ENCODE results near the gene PSKH1. TPM values are rescaled to one million over a fixed set of nuclear protein-coding genes. Genes with fewer than 3 reads are reported as not detected.
A peak's percentile ranks its signal among the peaks of the same experiment; 100 is the strongest.
"Not testable (repeated sequence)": the region's sequence is repeated elsewhere in the genome, so short reads cannot be mapped to it uniquely, and the experiment has no call there.

PSKH1 gene
- total RNA-seq, 2 experiments from 2014 or later: 21.0 to 21.6 TPM

DNA sequence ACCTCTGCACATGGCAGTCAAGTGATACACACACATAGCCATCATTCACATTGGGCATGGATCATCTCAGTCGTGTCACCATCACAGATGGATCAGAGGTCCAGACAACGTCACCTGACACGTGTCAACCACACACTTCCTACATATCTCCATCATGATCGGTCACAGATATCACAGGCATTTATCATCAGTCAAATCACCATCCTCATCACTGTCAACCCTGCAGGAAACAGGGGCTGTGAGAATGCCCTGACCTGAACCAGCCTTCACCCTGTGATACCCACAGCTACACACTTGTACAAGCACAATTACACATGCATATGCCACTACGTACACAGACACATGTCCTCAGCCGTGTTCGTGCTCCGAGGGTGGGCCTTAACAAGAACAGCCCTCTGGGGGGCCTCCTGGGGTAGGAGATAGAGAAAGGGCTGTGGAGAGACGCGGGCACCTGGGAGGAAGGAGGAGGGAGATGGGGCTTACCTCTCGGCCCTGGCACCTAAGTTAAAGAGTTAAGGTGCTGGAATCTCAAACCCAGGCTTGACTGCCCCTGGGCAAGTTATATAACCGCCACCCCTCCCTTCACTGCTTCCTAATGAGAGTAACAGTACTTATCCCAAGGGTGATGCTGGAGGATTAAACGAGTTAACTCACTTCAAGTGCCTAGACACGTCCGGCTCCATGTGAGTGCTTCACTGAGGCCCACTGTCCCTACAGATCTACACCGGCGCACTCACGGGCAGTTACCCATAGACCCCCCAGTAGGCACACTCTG is 74.3 kb downstream of the PSKH1 start:
- DNase-seq (peak; percentile 64), ATAC-seq (peak; percentile 10)
- Mint-ChIP-seq H3K27ac (peak overlapping the region; percentile 95), H3K4me1 (peaks cover 18% of the 10 kb centered on the region), H3K4me3 (peak overlapping the region; percentile 84), H3K27me3 (no peaks in the 10 kb centered on the region), H3K9me3 (ENCODE audit: low read depth) (no peaks in the 10 kb centered on the region), H3K36me3 (peaks cover 9% of the 10 kb centered on the region)
- CTCF ChIA-PET: interaction anchor here (0.8 to 1.6 kb wide), 5 partner anchors 39 to 151 kb away, joined by 3 to 6 read pairs (median 3); no protein-coding TSS in a partner anchor

GRCh38 chr16:67967958-67968399 is 74.9 kb downstream of the PSKH1 start:
- Mint-ChIP-seq H3K27ac (peak overlapping the region; percentile 95), H3K27me3 (no peaks in the 10 kb centered on the region), H3K36me3 (peaks cover 7% of the 10 kb centered on the region), H3K4me3 (peak overlapping the region; percentile 84), H3K4me1 (peaks cover 18% of the 10 kb centered on the region), H3K9me3 (ENCODE audit: low read depth) (no peaks in the 10 kb centered on the region)
- ATAC-seq (peak; percentile 29), DNase-seq (peak; percentile 57)
- CTCF ChIA-PET: interaction anchor here (0.8 kb wide), 1 partner anchor 73 kb away, joined by 4 read pairs; no protein-coding TSS in a partner anchor

DNA sequence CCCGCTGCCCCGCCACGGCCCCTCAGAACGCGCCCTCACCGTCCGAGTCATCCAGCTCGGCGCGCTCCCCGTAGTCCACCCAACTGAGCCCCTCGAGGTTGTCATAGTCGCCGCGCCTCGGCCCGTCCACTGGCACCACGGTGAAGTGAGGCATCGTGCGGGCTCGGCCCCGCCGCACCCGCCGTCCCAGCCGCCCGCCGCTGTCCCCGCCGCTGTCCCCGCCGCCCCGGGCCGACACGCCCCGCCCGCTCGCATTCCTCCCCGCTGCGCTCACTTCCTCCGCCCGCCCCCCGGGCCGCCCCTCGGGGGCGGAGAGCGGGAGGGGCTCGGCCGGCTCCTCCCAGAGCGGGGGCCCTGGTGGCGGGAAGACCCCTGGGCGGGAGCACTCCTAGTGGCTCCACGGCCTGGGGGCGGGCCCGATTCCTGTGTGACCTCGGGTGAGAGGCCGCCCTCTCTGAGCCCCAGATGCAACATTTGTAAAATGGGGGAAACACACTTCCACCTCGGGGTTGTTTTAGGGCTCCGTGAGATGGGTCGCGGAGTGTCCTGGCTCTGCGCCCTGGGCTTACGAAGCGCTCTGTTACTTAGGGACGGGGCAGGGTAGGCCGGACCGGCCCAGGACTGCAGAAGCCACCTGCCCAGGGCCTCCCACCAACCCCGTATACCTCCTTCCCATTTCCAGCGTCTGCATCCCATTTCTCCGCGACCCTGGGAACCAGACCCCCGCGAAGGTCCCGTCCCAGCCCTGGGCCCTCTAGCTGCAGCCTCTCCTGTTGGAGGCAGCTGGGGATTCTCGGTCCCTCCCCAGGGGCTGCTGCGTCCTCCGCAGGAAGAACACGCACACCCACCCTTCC is 75.6 kb downstream of the PSKH1 start, which contains the start of gene SLC12A4:
SLC12A4 (minus strand) TSS at position 238 of the 854 bp plus-strand sequence; CDS start at position 154, 84 bp downstream.
- H3K4me3 Mint-ChIP-seq: peak within 1 kb of the TSS; percentile 84
- peaks cover 7% of the 10 kb centered on the region for H3K36me3 Mint-ChIP-seq
- CTCF ChIA-PET: interaction anchor here (0.8 to 2.0 kb wide), 4 partner anchors 26 to 94 kb away, joined by 4 to 7 read pairs (median 4); partner anchors contain the start of gene PSMB10
- H3K4me1 Mint-ChIP-seq: peaks cover 18% of the 10 kb centered on the region
- ATAC-seq (peak; percentile 91), DNase-seq (peak; percentile 95)
- H3K9me3 Mint-ChIP-seq (ENCODE audit: low read depth): no peaks in the 10 kb centered on the region
- H3K27ac Mint-ChIP-seq: peak within 1 kb of the TSS; percentile 95
- no peaks in the 10 kb centered on the region for H3K27me3 Mint-ChIP-seq

DNA sequence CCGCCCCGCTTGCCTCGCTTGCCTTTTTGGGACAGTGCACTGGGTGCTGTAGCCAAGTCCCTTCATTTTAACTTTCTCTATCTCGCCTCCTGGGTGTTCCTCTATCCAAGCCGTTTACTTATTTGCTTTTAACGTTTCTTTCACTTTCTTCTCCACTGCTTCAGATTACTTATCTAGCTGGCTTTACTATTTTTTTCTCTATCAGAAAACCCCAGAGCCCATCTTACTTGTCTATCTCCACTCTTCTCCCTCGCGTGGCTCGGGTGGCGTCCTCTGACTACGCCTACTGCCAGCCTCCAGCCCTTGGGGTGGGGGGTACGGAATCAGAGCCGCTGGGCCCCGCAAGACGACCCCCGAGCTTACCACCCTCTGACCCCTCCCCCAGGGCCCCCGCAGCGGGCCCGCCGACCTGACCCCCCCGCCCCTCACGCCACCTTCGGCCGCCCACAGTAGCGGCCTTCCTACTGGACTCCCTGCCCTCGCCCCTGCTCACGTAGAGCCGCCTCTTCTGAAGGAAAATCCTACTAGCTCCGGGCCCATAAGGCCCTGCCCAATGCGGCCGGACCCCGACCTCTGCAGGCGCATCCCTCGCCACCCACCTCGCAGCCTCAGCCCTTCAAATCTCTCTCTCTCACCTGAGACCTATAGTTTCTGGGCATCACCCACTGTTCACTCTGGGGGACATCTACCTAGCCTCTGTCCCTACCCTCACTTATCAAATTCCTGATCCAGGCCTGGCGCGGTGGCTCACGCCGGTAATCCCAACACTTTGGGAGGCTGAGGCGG is 76.4 kb downstream of the PSKH1 start:
- Mint-ChIP-seq H3K4me3 (peak overlapping the region; percentile 84), H3K36me3 (peaks cover 5% of the 10 kb centered on the region), H3K27me3 (peaks cover 2% of the 10 kb centered on the region), H3K27ac (peak overlapping the region; percentile 91), H3K9me3 (ENCODE audit: low read depth) (no peaks in the 10 kb centered on the region), H3K4me1 (peaks cover 18% of the 10 kb centered on the region)
- DNase-seq (no peak), ATAC-seq (no peak)
- CTCF ChIA-PET: interaction anchor here (1.0 to 2.0 kb wide), 4 partner anchors 25 to 112 kb away, joined by 3 to 7 read pairs (median 4); partner anchors contain the start of gene PSMB10

GRCh38 chr16:67971111-67971510 is 78.1 kb downstream of the PSKH1 start:
- H3K27me3 Mint-ChIP-seq: peaks cover 4% of the 10 kb centered on the region
- no peak overlapping the region for H3K27ac Mint-ChIP-seq
- H3K9me3 Mint-ChIP-seq (ENCODE audit: low read depth): no peaks in the 10 kb centered on the region
- CTCF ChIA-PET: interaction anchor here (0.9 to 2.3 kb wide), 3 partner anchors 27 to 114 kb away, joined by 3 to 7 read pairs (median 3); no protein-coding TSS in a partner anchor
- no peak for ATAC-seq
- no peak overlapping the region for H3K4me3 Mint-ChIP-seq
- no peaks in the 10 kb centered on the region for H3K36me3 Mint-ChIP-seq
- no peak for DNase-seq
- peaks cover 28% of the 10 kb centered on the region for H3K4me1 Mint-ChIP-seq

DNA sequence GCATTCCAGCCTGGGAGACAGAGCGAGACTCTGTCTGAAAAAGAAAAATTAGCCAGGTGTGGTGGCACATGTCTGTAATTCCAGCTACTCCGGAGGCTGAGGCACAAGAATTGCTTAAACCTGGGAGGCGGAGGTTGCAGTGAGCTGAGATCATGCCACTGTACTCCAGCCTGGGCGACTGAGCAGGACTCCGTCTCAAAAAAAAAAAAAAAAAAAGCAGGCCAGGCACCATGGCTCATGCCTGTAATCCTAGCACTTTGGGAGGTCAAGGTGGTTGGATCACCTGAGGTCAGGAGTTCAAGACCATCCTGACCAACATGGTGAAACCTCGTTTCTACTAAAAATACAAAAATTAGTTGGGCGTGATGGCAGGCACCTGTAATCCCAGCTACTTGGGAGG is 79.2 kb downstream of the PSKH1 start:
- H3K27me3 Mint-ChIP-seq; H3K4me3 Mint-ChIP-seq; DNase-seq; H3K9me3 Mint-ChIP-seq (ENCODE audit: low read depth); ATAC-seq; H3K27ac Mint-ChIP-seq; H3K36me3 Mint-ChIP-seq: not testable (repeated sequence)
- CTCF ChIA-PET: interaction anchor here (2.3 kb wide), 1 partner anchor 68 kb away, joined by 7 read pairs; no protein-coding TSS in a partner anchor
- peaks cover 18% of the 10 kb centered on the region for H3K4me1 Mint-ChIP-seq

DNA sequence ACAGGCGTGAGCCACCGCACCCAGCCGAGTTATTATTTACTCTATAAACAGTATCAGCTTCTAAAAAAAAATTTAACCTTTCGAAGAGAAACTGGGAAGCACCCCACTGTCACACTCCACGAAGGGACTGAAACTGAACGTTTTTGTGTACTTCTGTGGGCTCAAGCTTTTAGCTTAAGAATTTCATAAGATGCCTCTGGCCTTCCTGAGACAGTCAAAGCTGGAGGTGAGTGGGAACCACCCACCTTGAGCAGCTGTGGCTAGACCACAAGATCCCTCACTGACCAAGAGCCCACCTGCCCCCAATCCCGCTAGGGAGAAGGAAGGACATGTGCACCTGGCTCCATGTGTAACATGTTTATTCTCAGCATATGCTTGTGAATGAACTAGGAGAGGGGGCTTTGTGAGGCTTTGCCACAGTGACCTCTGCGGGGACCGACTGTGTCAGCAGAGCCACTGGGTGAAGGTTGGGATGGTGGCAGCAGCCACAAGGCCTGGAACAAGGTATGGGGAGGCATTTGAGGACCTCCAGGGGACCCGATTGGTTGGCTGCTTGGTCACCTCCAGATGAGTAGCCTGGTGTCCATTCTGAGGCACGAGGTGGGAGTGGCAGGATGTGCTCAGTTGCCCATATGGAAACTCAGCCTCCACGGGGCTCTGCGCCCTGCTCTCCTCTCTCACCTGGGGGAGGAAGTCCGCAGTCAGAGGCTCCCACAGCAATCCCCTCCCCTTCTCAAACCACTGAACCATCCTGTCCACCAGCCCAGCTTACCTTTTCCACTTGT is 82.5 kb downstream of the PSKH1 start:
- Mint-ChIP-seq H3K4me3 (no peak overlapping the region), H3K27ac (no peak overlapping the region), H3K27me3 (peaks cover 12% of the 10 kb centered on the region), H3K9me3 (ENCODE audit: low read depth) (no peaks in the 10 kb centered on the region), H3K4me1 (peaks cover 10% of the 10 kb centered on the region), H3K36me3 (no peaks in the 10 kb centered on the region)
- no peak for ATAC-seq
- no peak for DNase-seq
- CTCF ChIA-PET: interaction anchor here (0.6 to 1.4 kb wide), 2 partner anchors 17 to 129 kb away, joined by 3 read pairs; no protein-coding TSS in a partner anchor

GRCh38 chr16:67976205-67976604 is 83.2 kb downstream of the PSKH1 start:
- DNase-seq: no peak
- Mint-ChIP-seq H3K27me3 (peaks cover 12% of the 10 kb centered on the region), H3K36me3 (no peaks in the 10 kb centered on the region), H3K4me3 (no peak overlapping the region), H3K27ac (no peak overlapping the region), H3K9me3 (ENCODE audit: low read depth) (no peaks in the 10 kb centered on the region), H3K4me1 (peaks cover 10% of the 10 kb centered on the region)
- CTCF ChIA-PET: interaction anchor here (1.4 kb wide), 1 partner anchor 16 kb away, joined by 3 read pairs; no protein-coding TSS in a partner anchor
- ATAC-seq: no peak

DNA sequence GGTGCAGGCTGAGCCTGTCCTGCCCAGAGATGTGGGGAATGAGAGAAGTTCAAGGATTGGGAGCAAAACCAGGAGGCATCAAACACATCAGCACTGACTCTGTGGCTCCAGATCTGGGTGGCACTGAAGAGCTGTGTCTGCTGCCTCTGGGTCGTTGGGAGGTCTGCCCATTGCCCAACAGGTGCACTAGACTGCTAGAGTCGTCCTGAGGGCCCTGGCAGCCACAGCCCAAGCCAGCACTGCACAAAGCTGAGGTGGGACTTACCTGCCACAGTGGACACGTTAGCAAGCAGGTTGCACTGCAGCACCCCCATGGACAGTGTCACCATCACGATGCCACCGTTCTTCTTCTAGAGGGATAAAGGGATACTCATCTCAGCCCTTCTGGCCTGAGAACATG is 84.0 kb downstream of the PSKH1 start:
- no peak overlapping the region for H3K4me3 Mint-ChIP-seq
- peaks cover 12% of the 10 kb centered on the region for H3K27me3 Mint-ChIP-seq
- no peak for DNase-seq
- no peak for ATAC-seq
- peaks cover 10% of the 10 kb centered on the region for H3K4me1 Mint-ChIP-seq
- H3K27ac Mint-ChIP-seq: no peak overlapping the region
- H3K36me3 Mint-ChIP-seq: no peaks in the 10 kb centered on the region
- CTCF ChIA-PET: interaction anchor here (1.4 to 1.6 kb wide), 2 partner anchors 16 to 64 kb away, joined by 3 to 8 read pairs; no protein-coding TSS in a partner anchor
- H3K9me3 Mint-ChIP-seq (ENCODE audit: low read depth): no peaks in the 10 kb centered on the region

- no peaks in the 10 kb centered on the region for H3K9me3 Mint-ChIP-seq (ENCODE audit: low read depth)
- no peaks in the 10 kb centered on the region for H3K36me3 Mint-ChIP-seq
- H3K4me1 Mint-ChIP-seq: peaks cover 10% of the 10 kb centered on the region
- ATAC-seq (no peak), DNase-seq (no peak)
- peaks cover 12% of the 10 kb centered on the region for H3K27me3 Mint-ChIP-seq
- H3K4me3 Mint-ChIP-seq: no peak overlapping the region
- CTCF ChIA-PET: interaction anchor here (1.6 kb wide), 1 partner anchor 63 kb away, joined by 8 read pairs; no protein-coding TSS in a partner anchor
- H3K27ac Mint-ChIP-seq: no peak overlapping the region
Observed at GRCh38 chr16:67977469-67978227, 84.6 kb downstream of the PSKH1 start.

All from activated CD8-positive, alpha-beta memory T cell treated with anti-CD3 and anti-CD28 coated beads, Interleukin-2, amount 10 ng/mL, durations not matched to agents 7 days and 5 days (primary cell).